ENCODE data around the gene PTPN3.

Gene PTPN3

GRCh38 chr9:109488791-109489492 lies 9.2 kb downstream of the PTPN3 start:
- Histone ChIP-seq H3K9me3 (ENCODE audit: control insufficient read depth, low read length) (no peaks in the 10 kb centered on the region), H3K27ac (ENCODE audit: low read depth, low read length, severe bottlenecking) (no peak overlapping the region), H3K4me3 (ENCODE audit: extremely low read depth, insufficient read depth, low read length, poor library complexity, severe bottlenecking) (no peak overlapping the region), H3K4me1 (ENCODE audit: control insufficient read depth, insufficient read depth, low read length, poor library complexity, severe bottlenecking) (peaks cover 6% of the 10 kb centered on the region), H3K36me3 (ENCODE audit: control insufficient read depth, insufficient read depth, low read length) (no peaks in the 10 kb centered on the region)
- WGBS, 2 experiments (ENCODE audit: insufficient coverage in 2 of 2) = 73 to 79% methylated on average over 5 to 6 of the region's 7 CpGs

GRCh38 chr9:109488351-109488750 lies 9.8 kb downstream of the PTPN3 start:
- Histone ChIP-seq H3K36me3 (ENCODE audit: control insufficient read depth, insufficient read depth, low read length) (no peaks in the 10 kb centered on the region), H3K4me3 (ENCODE audit: extremely low read depth, insufficient read depth, low read length, poor library complexity, severe bottlenecking) (no peak overlapping the region), H3K9me3 (ENCODE audit: control insufficient read depth, low read length) (no peaks in the 10 kb centered on the region), H3K27ac (ENCODE audit: low read depth, low read length, severe bottlenecking) (no peak overlapping the region), H3K4me1 (ENCODE audit: control insufficient read depth, insufficient read depth, low read length, poor library complexity, severe bottlenecking) (peaks cover 6% of the 10 kb centered on the region)
- WGBS, 2 experiments (ENCODE audit: insufficient coverage in 2 of 2) = 90 to 97% methylated on average over 3 to 4 of the region's 4 CpGs

- Histone ChIP-seq H3K27ac (ENCODE audit: low read depth, low read length, severe bottlenecking) (no peak overlapping the region), H3K4me1 (ENCODE audit: control insufficient read depth, insufficient read depth, low read length, poor library complexity, severe bottlenecking) (peaks cover 6% of the 10 kb centered on the region), H3K4me3 (ENCODE audit: extremely low read depth, insufficient read depth, low read length, poor library complexity, severe bottlenecking) (no peak overlapping the region), H3K36me3 (ENCODE audit: control insufficient read depth, insufficient read depth, low read length) (no peaks in the 10 kb centered on the region), H3K9me3 (ENCODE audit: control insufficient read depth, low read length) (no peaks in the 10 kb centered on the region)
- WGBS, 2 experiments (ENCODE audit: insufficient coverage in 2 of 2) = 51 to 53% methylated on average over 5 to 6 of the region's 7 CpGs
Observed at GRCh38 chr9:109487247-109487646, 10.9 kb downstream of the PTPN3 start.

- Histone ChIP-seq H3K4me3 (ENCODE audit: extremely low read depth, insufficient read depth, low read length, poor library complexity, severe bottlenecking) (no peak overlapping the region), H3K36me3 (ENCODE audit: control insufficient read depth, insufficient read depth, low read length) (no peaks in the 10 kb centered on the region), H3K9me3 (ENCODE audit: control insufficient read depth, low read length) (no peaks in the 10 kb centered on the region), H3K4me1 (ENCODE audit: control insufficient read depth, insufficient read depth, low read length, poor library complexity, severe bottlenecking) (peaks cover 6% of the 10 kb centered on the region), H3K27ac (ENCODE audit: low read depth, low read length, severe bottlenecking) (no peak overlapping the region)
- WGBS, 2 experiments (ENCODE audit: insufficient coverage in 2 of 2) = 90 to 95% methylated on average over 12 of the region's 14 CpGs
Observed at GRCh38 chr9:109483744-109484429, 14.2 kb downstream of the PTPN3 start.

GRCh38 chr9:109482391-109482916 lies 15.7 kb downstream of the PTPN3 start:
- Histone ChIP-seq H3K36me3 (ENCODE audit: control insufficient read depth, insufficient read depth, low read length) (no peaks in the 10 kb centered on the region), H3K9me3 (ENCODE audit: control insufficient read depth, low read length) (no peaks in the 10 kb centered on the region), H3K4me1 (ENCODE audit: control insufficient read depth, insufficient read depth, low read length, poor library complexity, severe bottlenecking) (peaks cover 6% of the 10 kb centered on the region), H3K4me3 (ENCODE audit: extremely low read depth, insufficient read depth, low read length, poor library complexity, severe bottlenecking) (no peak overlapping the region), H3K27ac (ENCODE audit: low read depth, low read length, severe bottlenecking) (no peak overlapping the region)
- WGBS, 2 experiments (ENCODE audit: insufficient coverage in 2 of 2) = 90 to 100% methylated on average over 2 to 3 of the region's 5 CpGs

DNA sequence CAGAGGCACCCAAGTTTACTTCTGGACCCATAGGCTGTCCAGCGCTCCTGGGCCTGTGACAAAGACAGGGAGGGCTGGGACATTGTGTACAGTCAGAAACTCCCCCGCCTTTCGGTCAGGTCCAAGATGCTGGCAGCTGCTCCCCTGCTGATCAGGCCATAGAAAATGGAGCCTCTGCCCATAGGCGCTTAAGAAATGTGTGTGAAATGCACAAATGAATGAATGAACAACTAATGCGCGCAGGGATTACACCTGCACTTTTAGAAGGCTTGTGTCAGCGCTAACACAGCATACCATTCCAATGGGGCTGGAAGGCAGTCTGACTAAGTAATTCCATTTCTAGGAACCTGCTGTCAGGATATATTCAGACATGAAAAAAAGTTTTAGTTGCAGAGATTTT lies 16.3 kb downstream of the PTPN3 start:
- no peak overlapping the region for H3K27ac ChIP-seq (ENCODE audit: low read depth, low read length, severe bottlenecking)
- no peaks in the 10 kb centered on the region for H3K9me3 ChIP-seq (ENCODE audit: control insufficient read depth, low read length)
- H3K36me3 ChIP-seq (ENCODE audit: control insufficient read depth, insufficient read depth, low read length) = no peaks in the 10 kb centered on the region
- H3K4me3 ChIP-seq (ENCODE audit: extremely low read depth, insufficient read depth, low read length, poor library complexity, severe bottlenecking) = no peak overlapping the region
- H3K4me1 ChIP-seq (ENCODE audit: control insufficient read depth, insufficient read depth, low read length, poor library complexity, severe bottlenecking) = peaks cover under 1% of the 10 kb centered on the region
- 79 to 83% methylated on average over 6 to 7 of the region's 7 CpGs for WGBS, 2 experiments (ENCODE audit: insufficient coverage in 2 of 2)

DNA sequence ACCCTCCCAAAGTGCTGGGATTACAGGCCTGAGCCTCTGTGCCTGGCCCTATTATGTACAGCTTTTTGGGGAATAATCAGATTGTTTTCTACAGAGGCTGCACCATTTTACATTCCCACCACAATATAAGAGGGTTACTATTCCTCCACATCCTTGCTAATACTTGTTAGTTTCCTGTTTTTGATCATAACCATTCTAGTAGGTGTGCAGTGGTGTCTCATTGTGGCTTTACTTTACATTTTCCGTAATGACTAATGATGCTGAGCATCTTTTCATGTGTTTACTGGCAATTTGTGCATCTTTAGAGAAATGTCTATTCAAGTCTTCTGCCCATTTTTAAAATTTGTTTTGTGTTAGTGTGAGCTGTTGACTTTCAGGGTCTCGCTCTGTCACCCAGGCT lies 18.3 kb downstream of the PTPN3 start:
- H3K4me3 ChIP-seq (ENCODE audit: extremely low read depth, insufficient read depth, low read length, poor library complexity, severe bottlenecking) = no peak overlapping the region
- no peaks in the 10 kb centered on the region for H3K4me1 ChIP-seq (ENCODE audit: control insufficient read depth, insufficient read depth, low read length, poor library complexity, severe bottlenecking)
- WGBS, 2 experiments (ENCODE audit: insufficient coverage in 2 of 2) = 88 to 100% methylated on average over 1 of the region's 2 CpGs
- no peaks in the 10 kb centered on the region for H3K36me3 ChIP-seq (ENCODE audit: control insufficient read depth, insufficient read depth, low read length)
- H3K27ac ChIP-seq (ENCODE audit: low read depth, low read length, severe bottlenecking) = no peak overlapping the region
- H3K9me3 ChIP-seq (ENCODE audit: control insufficient read depth, low read length) = no peaks in the 10 kb centered on the region

DNA sequence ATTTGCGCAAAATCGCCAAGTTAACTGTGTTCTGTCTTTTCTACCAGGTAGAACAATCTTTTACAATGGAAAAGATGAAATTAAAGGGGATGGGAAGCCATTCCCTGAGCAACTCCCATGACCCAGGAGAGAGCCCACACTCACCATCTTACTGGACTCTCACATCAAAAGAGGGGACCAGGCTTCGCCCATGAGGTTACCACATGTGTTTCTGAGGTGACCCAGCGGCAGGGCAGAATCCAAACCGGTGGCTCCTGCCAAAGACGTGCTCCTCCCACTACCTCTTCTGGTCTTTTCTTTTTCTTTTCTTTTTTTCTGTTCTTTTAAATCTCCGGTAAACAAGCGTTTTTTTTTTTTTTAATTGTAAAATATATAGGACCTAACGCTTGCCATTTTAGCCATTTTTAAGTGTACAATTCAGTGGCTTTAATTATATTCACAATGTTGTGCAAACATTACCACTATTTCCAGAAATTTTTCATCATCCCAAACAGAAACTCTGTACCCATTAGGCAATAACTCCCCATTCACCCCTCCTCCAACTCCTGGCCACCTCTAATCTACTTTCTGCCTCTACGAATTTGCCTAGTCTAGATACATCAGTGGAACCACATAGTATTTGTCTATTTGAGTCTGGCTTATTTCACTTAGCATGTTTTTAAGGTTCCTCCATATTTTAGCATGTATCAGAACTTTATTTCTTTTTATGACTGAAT lies 19.3 kb downstream of the PTPN3 start:
- 93 to 100% methylated on average over 2 to 4 of the region's 10 CpGs for WGBS, 2 experiments (ENCODE audit: insufficient coverage in 2 of 2)
- Histone ChIP-seq H3K9me3 (ENCODE audit: control insufficient read depth, low read length) (no peaks in the 10 kb centered on the region), H3K36me3 (ENCODE audit: control insufficient read depth, insufficient read depth, low read length) (no peaks in the 10 kb centered on the region), H3K4me1 (ENCODE audit: control insufficient read depth, insufficient read depth, low read length, poor library complexity, severe bottlenecking) (no peaks in the 10 kb centered on the region), H3K27ac (ENCODE audit: low read depth, low read length, severe bottlenecking) (no peak overlapping the region), H3K4me3 (ENCODE audit: extremely low read depth, insufficient read depth, low read length, poor library complexity, severe bottlenecking) (no peak overlapping the region)

DNA sequence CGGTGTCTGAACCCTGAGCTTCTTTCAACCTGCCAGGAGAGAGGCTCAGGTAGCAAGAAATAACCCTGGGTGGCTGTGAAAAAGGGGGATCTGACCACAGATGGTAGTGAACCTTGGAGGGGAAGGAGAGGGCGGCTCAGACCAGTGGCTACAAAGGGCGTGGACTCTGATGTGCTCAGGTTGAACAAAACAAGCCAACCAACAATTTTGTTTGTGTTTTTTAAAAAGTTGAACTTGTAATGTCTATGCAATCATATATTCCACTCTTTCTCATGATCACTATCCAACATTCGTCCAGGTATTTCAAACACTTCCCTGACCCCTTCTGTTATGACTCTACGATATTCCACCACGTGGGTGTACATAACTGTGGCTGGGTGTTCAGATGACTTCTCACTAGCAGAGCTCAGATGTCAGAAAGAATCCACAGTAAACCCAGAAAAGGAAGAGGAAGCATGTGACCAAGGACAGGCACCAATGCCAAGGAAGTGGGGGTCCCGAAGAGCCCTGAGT lies 20.0 kb downstream of the PTPN3 start:
- no peak overlapping the region for H3K4me3 ChIP-seq (ENCODE audit: extremely low read depth, insufficient read depth, low read length, poor library complexity, severe bottlenecking)
- 93 to 95% methylated on average over 3 of the region's 7 CpGs for WGBS, 2 experiments (ENCODE audit: insufficient coverage in 2 of 2)
- no peaks in the 10 kb centered on the region for H3K36me3 ChIP-seq (ENCODE audit: control insufficient read depth, insufficient read depth, low read length)
- H3K9me3 ChIP-seq (ENCODE audit: control insufficient read depth, low read length) = no peaks in the 10 kb centered on the region
- H3K4me1 ChIP-seq (ENCODE audit: control insufficient read depth, insufficient read depth, low read length, poor library complexity, severe bottlenecking) = no peaks in the 10 kb centered on the region
- H3K27ac ChIP-seq (ENCODE audit: low read depth, low read length, severe bottlenecking) = no peak overlapping the region

GRCh38 chr9:109477258-109478050 lies 20.7 kb downstream of the PTPN3 start:
- H3K9me3 ChIP-seq (ENCODE audit: control insufficient read depth, low read length) = no peaks in the 10 kb centered on the region
- no peaks in the 10 kb centered on the region for H3K36me3 ChIP-seq (ENCODE audit: control insufficient read depth, insufficient read depth, low read length)
- no peaks in the 10 kb centered on the region for H3K4me1 ChIP-seq (ENCODE audit: control insufficient read depth, insufficient read depth, low read length, poor library complexity, severe bottlenecking)
- H3K4me3 ChIP-seq (ENCODE audit: extremely low read depth, insufficient read depth, low read length, poor library complexity, severe bottlenecking) = no peak overlapping the region
- no peak overlapping the region for H3K27ac ChIP-seq (ENCODE audit: low read depth, low read length, severe bottlenecking)
- 82 to 83% methylated on average over 8 to 9 of the region's 11 CpGs for WGBS, 2 experiments (ENCODE audit: insufficient coverage in 2 of 2)

Data from mesodermal cell (in vitro differentiated cells).